GM18519 (cell line): ENCODE measurements around the gene CASD1.

Experiments used
- ATAC-seq: cut with Tn5 transposase; IDR thresholded peaks from one replicate; pipeline ENCODE4 v1.9.1; 2021; ENCODE audit warnings: mild to moderate bottlenecking, moderate library complexity; ENCODE audit not compliant: unreplicated experiment, low FRiP score

The CASD1 gene

GRCh38 chr7:94578614-94579013 lies 69.0 kb downstream of the CASD1 start:
- no peak for ATAC-seq

GRCh38 chr7:94579470-94579869 lies 69.9 kb downstream of the CASD1 start:
- ATAC-seq, result no peak

GRCh38 chr7:94580601-94581000 lies 71.0 kb downstream of the CASD1 start:
- ATAC-seq, result no peak

GRCh38 chr7:94584113-94584512 lies 74.5 kb downstream of the CASD1 start:
- no peak for ATAC-seq

- no peak for ATAC-seq
Observed at GRCh38 chr7:94588075-94588474, 78.5 kb downstream of the CASD1 start.

- ATAC-seq, result no peak
Observed at GRCh38 chr7:94590526-94591162, 81.0 kb downstream of the CASD1 start.

GRCh38 chr7:94591176-94591575 lies 81.6 kb downstream of the CASD1 start:
- no peak for ATAC-seq

GRCh38 chr7:94594882-94595281 lies 85.3 kb downstream of the CASD1 start:
- ATAC-seq, result no peak

GRCh38 chr7:94595717-94596116 lies 86.1 kb downstream of the CASD1 start:
- no peak for ATAC-seq

GRCh38 chr7:94600267-94600666 lies 90.7 kb downstream of the CASD1 start:
- ATAC-seq, result no peak

GRCh38 chr7:94602181-94602580 lies 92.6 kb downstream of the CASD1 start:
- ATAC-seq, result no peak

GRCh38 chr7:94605031-94605430 lies 95.4 kb downstream of the CASD1 start:
- ATAC-seq, result peak; percentile 83
